KMS-11 (cell line): ENCODE measurements around the gene DIAPH1.
A peak's percentile ranks its signal among the peaks of the same experiment; 100 is the strongest.
"Not testable (repeated sequence)": the region's sequence is repeated elsewhere in the genome, so short reads cannot be mapped to it uniquely, and the experiment has no call there.

Source experiments
- H2AFZ ChIP-seq: fragments of 200-600 bp; sonication (generic); 2 replicates; pipeline ENCODE4 v1.6.1; 2016; ENCODE audit warnings: antibody characterized with exemption, mixed run types, low read depth
- H3K27ac ChIP-seq: fragments of 200-600 bp; sonication (generic); 2 replicates; pipeline ENCODE4 v1.6.1; 2016; ENCODE audit warnings: mild to moderate bottlenecking, mixed run types
- H3K27me3 ChIP-seq: fragments of 200-600 bp; sonication (generic); 2 replicates; pipeline ENCODE4 v1.6.1; 2017; ENCODE audit warnings: mild to moderate bottlenecking, low read depth, mixed run types, moderate library complexity; ENCODE audit not compliant: insufficient read depth
- H3K36me3 ChIP-seq: fragments of 200-600 bp; sonication (generic); 2 replicates; pipeline ENCODE4 v1.6.1; 2017; ENCODE audit warnings: mild to moderate bottlenecking, mixed run types; ENCODE audit not compliant: insufficient read depth
- H3K4me1 ChIP-seq: fragments of 200-600 bp; sonication (generic); 2 replicates; pipeline ENCODE4 v1.6.1; 2016; ENCODE audit warnings: mild to moderate bottlenecking, low read depth, mixed run types; ENCODE audit not compliant: poor library complexity, severe bottlenecking
- H3K4me2 ChIP-seq: fragments of 200-600 bp; sonication (generic); 2 replicates; pipeline ENCODE4 v1.7.0; 2016; ENCODE audit warnings: mild to moderate bottlenecking, mixed run types
- H3K4me3 ChIP-seq: fragments of 200-600 bp; sonication (generic); IDR thresholded peaks from 2 replicates; pipeline ENCODE4 v1.6.1; 2017; ENCODE audit warnings: low read depth, low read length, mixed read lengths; ENCODE audit not compliant: insufficient read depth
- H3K79me2 ChIP-seq: fragments of 200-600 bp; sonication (generic); 2 replicates; pipeline ENCODE4 v1.6.1; 2016; ENCODE audit warnings: low read depth, mixed run types; ENCODE audit not compliant: insufficient read depth
- H3K9ac ChIP-seq: fragments of 200-600 bp; sonication (generic); 2 replicates; pipeline ENCODE4 v1.6.1; 2016; ENCODE audit warnings: mild to moderate bottlenecking, mixed run types
- H4K20me1 ChIP-seq: fragments of 200-600 bp; sonication (generic); 2 replicates; pipeline ENCODE4 v1.6.1; 2016; ENCODE audit warnings: mild to moderate bottlenecking, mixed run types; ENCODE audit not compliant: insufficient read depth
- TF ChIP-seq, protein P1 (sequence below): fragments of 200-600 bp; sonication (generic); conservative IDR thresholded peaks from 2 replicates; pipeline ENCODE4 v1.6.1; 2017; ENCODE audit warnings: low read depth, mild to moderate bottlenecking, antibody characterized with exemption, low read length, moderate library complexity, mixed read lengths

DIAPH1 gene

DNA sequence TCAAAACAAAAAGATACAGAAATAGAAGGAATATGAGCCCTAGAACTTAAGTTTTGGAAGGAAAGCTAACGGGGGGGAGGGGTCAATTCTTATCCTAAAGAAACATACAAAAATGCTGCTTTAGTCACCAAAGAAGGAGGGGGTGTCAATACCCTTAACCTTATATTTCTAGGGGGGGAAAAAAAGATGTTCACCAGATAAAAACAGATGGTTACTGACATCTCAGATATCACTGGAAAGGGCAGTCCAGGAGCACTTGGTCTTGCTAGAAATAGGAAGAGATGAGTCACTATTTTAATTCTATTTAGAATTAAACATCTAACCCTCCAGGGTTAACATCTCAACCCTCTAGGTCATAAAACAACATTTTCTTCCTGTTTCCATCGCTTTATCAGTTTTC, 1.7 kb downstream of the DIAPH1 start:
- no peak overlapping the region for H3K9ac ChIP-seq

GRCh38 chr5:141615991-141616720, 2.6 kb downstream of the DIAPH1 start:
- H2AFZ ChIP-seq, result no peak overlapping the region
- no peaks in the 10 kb centered on the region for H3K27me3 ChIP-seq
- H3K36me3 ChIP-seq, result no peaks in the 10 kb centered on the region
- H3K4me1 ChIP-seq, result peaks cover 21% of the 10 kb centered on the region
- no peak overlapping the region; the same call in 1 of the 2 replicates for H3K4me2 ChIP-seq
- TF ChIP-seq, protein P1, sequence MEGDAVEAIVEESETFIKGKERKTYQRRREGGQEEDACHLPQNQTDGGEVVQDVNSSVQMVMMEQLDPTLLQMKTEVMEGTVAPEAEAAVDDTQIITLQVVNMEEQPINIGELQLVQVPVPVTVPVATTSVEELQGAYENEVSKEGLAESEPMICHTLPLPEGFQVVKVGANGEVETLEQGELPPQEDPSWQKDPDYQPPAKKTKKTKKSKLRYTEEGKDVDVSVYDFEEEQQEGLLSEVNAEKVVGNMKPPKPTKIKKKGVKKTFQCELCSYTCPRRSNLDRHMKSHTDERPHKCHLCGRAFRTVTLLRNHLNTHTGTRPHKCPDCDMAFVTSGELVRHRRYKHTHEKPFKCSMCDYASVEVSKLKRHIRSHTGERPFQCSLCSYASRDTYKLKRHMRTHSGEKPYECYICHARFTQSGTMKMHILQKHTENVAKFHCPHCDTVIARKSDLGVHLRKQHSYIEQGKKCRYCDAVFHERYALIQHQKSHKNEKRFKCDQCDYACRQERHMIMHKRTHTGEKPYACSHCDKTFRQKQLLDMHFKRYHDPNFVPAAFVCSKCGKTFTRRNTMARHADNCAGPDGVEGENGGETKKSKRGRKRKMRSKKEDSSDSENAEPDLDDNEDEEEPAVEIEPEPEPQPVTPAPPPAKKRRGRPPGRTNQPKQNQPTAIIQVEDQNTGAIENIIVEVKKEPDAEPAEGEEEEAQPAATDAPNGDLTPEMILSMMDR, result no peak
- peaks cover 65% of the 10 kb centered on the region for H3K79me2 ChIP-seq
- H3K27ac ChIP-seq, result no peak overlapping the region
- no peaks in the 10 kb centered on the region for H4K20me1 ChIP-seq
- no peak overlapping the region for H3K9ac ChIP-seq
- H3K4me3 ChIP-seq, result no peak overlapping the region

More for the DNA sequence above, 1.7 kb downstream of the DIAPH1 start:
- Histone ChIP-seq H3K27ac (no peak overlapping the region), H2AFZ (no peak overlapping the region), H3K27me3 (no peaks in the 10 kb centered on the region), H3K79me2 (peaks cover 57% of the 10 kb centered on the region), H3K4me3 (no peak overlapping the region), H3K4me2 (peak overlapping the region; percentile 68), H3K36me3 (no peaks in the 10 kb centered on the region), H4K20me1 (no peaks in the 10 kb centered on the region), H3K4me1 (peaks cover 21% of the 10 kb centered on the region)
- TF ChIP-seq, protein P1, result no peak

- Histone ChIP-seq H3K9ac (no peak overlapping the region), H3K4me3 (no peak overlapping the region), H4K20me1 (no peaks in the 10 kb centered on the region), H3K36me3 (no peaks in the 10 kb centered on the region), H2AFZ (no peak overlapping the region), H3K79me2 (peaks cover 92% of the 10 kb centered on the region), H3K27ac (no peak overlapping the region), H3K4me1 (peaks cover 14% of the 10 kb centered on the region), H3K27me3 (no peaks in the 10 kb centered on the region), H3K4me2 (no peak overlapping the region)
- TF ChIP-seq, protein P1, result no peak
Observed at GRCh38 chr5:141613344-141613743, 5.5 kb downstream of the DIAPH1 start.

DNA sequence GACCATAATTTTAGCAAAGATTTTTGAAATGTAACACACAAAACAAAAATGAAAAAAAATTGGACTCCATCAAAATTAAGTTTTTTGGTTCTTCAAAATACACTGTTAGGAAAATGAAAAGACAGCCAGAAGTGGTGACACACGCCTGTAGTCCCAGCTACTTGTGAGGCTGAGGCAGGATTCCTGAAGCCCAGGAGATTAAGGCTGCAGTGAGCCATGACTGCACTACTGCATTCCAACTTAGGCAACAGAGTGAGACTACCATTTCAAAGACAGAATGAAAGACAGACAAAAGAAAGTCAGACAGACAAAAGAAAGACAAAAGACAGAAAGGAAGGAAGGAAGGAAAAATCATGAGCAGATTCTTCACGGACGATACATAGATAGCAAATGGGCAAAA, 7.5 kb downstream of the DIAPH1 start:
- peaks cover 94% of the 10 kb centered on the region for H3K79me2 ChIP-seq
- H3K9ac ChIP-seq, result no peak overlapping the region
- no peak overlapping the region for H3K4me2 ChIP-seq
- H4K20me1 ChIP-seq, result no peaks in the 10 kb centered on the region
- H3K4me3 ChIP-seq, result no peak overlapping the region
- no peak overlapping the region for H3K27ac ChIP-seq
- H3K27me3 ChIP-seq, result no peaks in the 10 kb centered on the region
- H3K4me1 ChIP-seq, result peaks cover 8% of the 10 kb centered on the region
- TF ChIP-seq, protein P1, result no peak
- H3K36me3 ChIP-seq, result no peaks in the 10 kb centered on the region
- H2AFZ ChIP-seq, result no peak overlapping the region

DNA sequence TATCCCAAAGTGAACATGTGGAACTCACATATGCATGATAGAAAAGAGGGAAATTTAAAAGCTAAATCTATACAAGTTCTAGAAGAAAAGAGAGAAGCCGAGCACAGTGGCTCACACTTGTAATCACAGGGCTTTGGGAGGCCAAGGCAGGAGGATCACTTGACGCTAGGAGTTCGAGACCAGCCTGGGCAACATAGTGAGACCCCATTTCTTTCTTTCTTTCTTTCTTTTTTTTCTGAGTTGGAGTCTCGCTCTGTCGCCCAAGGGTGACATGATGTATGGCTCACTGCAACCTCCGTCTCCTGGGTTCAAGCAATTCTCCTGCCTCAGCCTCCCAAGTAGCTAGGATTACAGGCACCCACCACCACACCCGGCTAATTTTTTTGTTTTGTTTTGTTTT, 8.9 kb downstream of the DIAPH1 start:
- not testable (repeated sequence) for H3K27me3 ChIP-seq, H3K36me3 ChIP-seq, H3K27ac ChIP-seq, H2AFZ ChIP-seq, H3K4me2 ChIP-seq, H4K20me1 ChIP-seq, H3K4me3 ChIP-seq, H3K9ac ChIP-seq
- Histone ChIP-seq H3K79me2 (peaks cover 92% of the 10 kb centered on the region), H3K4me1 (peaks cover 20% of the 10 kb centered on the region)
